Left kidney (tissue), 2 donors: ENCODE measurements around the gene ASAP3. TPM values are rescaled to one million over a fixed set of nuclear protein-coding genes. Genes with fewer than 3 reads are reported as not detected.

Experiments used
- DNase-seq: peaks from one replicate; pipeline ENCODE4 v3.0.0-alpha.2; 2013
- polyA plus RNA-seq: library from polyadenylated mRNA; unstranded; fragments of 120-200 nt; gene quantifications from one replicate; pipeline ENCODE4 v1.2.1, GENCODE V29; 2013; ENCODE audit not compliant: insufficient read length

The ASAP3 gene
- polyA plus RNA-seq, 1 donor = 40.1 TPM

GRCh38 chr1:23449958-23450357 is 34.0 kb downstream of the ASAP3 start:
- no peak for DNase-seq

DNA sequence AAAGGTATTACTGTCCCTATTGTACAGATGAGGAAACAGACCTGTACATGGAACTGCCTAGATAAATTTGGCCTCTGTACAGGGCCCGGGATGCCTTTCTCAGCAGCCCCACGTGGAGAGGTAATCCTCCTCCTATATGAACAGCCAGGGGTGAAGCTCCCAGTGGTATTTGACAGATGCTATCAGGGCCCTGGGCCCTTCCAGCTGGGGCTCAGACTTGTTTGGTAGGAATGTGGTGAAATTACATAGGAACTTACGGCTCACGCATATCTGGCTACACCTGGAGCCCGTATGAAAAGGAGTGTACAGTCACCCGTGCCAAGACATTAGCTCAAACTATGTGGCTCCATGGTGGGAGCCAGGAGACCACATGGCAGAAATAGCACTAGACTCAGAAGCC is 34.7 kb downstream of the ASAP3 start:
- DNase-seq = no peak

DNA sequence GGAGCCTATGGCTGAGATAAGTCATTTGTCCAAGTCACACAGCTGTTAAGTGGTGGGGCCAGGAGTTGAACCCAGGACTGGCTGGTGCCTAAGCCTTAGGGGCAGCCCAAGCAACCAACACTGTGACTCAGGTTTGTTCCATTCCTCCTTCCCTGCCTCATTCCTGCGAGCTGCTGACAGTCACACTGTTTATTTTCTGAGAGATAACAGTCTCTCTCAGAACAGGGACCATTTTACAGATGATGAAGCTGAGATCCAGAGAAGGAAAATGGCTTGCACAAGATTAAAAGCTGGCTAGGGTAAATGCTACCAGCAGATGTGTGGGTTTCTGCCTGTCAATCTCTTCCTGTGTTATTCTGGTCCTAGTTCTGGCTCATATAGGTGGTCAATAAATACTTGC is 35.1 kb downstream of the ASAP3 start:
- DNase-seq = no peak

DNA sequence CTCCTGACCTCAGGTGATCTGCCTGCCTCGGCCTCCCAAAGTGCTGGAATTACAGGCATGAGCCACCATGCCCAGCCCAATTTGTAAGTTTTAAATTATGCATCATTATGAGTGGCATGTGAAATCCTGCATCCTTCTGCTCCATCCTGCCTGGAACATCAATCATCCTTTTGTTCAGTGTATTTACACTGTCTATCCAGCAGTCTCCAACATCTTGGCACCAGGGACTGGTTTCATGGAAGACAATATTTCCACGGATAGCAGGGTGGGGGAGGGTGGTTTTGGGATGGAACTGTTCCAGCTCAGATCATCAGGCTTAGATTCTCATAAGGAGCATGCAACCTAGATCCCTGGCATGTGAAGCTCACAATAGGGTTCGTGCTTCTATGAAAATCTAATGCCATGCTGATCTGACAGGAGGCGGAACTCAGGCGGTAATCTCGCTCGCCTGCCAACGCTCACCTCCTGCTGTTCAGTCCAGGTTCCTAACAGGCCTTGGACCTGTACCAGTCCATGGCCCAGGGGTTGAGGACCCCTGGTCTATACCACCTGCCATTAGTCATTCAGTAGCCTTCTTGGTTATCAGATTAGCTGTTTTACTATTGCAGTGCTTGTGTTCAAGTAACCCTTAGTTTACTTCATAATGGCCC is 37.2 kb downstream of the ASAP3 start:
- no peak for DNase-seq

DNA sequence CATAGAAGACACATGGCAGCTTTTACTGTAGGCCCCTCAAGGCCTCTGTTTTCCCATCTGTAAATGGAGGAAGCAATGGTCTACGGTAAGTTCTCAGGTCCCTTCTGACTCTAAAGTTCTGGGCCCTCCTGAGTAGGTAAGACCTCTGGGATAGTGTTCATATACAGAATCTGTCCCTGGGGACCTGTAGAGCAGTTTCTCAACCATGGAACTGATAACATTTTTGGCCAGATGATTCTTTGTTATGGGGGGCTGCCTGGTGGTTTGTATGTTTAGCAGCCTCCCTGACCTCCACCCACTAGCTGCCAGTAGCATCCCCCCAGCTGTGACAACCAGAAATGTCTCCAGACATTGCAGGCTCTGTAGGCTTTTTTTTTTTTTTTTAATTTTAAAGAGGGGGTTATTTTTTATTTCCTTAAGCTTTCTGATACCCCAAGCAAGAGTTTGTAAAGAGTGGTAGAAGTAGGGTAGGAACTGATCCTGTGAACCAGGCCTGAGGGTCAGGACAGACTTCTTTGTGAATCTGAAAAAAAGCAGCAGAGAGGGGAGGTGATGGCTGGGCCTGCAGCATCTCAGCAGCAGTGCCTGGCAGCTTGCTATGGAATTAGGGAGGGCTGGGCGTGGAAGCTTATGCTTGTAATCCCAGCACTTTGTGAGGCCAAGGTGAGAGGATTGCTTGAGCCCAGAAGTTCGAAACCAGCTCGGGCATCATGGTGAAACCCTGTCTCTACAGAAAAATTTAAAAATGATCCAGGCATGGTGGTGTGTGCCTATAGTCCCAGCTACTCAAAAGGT is 39.2 kb downstream of the ASAP3 start:
- DNase-seq = no peak

GRCh38 chr1:23444104-23444533 is 39.9 kb downstream of the ASAP3 start:
- DNase-seq = no peak

DNA sequence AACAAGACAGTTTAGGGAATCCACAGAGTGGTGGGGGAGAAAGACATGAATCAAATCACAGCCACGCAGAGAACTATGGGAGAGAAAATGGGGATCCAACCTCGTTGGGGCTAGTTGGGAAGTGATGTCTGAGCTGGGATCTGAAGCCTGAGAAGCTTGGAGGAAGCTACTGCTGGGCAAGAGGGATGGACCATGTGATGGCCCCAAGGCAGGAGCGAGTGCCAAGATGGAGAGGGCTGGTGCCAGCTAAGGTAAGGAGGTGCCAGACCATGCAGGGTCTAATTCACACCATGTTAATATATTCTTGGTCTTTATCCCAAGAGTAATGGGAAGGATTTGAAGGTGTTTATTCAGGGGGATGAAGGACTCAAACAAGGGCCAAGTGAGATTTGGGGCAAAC is 41.2 kb downstream of the ASAP3 start:
- DNase-seq = no peak

- no peak for DNase-seq
Observed at GRCh38 chr1:23441446-23442148, 42.4 kb downstream of the ASAP3 start.

DNA sequence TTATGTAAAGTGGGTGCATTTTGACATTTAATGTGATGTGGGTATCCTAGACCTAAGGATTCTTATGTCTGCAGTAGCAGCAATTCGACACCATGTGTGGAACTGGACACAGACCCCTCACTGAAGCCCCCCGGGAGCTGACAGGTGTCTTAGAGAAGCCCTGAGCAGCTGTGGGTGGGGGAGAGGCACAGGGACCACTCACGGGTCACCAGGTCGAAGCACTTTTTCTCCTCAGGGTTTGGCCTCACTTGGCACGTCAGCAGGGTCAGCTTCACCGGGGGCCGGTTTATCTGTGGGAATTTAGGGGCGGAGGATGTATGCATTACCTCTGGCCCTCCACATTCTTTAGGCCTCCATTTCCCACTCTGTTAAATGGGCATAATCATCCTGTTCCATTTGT is 45.4 kb downstream of the ASAP3 start:
- DNase-seq = no peak

DNA sequence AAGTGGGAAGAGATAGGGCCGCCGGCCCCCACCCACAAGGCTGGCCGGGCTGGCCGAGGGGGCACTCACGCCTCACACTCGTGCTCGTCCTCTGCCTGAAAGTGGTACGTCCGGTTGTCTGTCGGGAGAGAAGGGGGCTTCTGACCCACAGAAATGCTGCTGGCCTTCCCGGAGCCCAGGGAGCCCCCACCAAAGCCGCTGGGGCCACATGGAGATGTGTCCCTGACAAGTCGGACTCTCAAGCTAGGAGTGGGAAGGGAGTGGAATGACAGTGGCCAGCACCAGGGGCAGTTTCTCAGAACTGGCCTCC is 46.7 kb downstream of the ASAP3 start:
- no peak for DNase-seq

DNA sequence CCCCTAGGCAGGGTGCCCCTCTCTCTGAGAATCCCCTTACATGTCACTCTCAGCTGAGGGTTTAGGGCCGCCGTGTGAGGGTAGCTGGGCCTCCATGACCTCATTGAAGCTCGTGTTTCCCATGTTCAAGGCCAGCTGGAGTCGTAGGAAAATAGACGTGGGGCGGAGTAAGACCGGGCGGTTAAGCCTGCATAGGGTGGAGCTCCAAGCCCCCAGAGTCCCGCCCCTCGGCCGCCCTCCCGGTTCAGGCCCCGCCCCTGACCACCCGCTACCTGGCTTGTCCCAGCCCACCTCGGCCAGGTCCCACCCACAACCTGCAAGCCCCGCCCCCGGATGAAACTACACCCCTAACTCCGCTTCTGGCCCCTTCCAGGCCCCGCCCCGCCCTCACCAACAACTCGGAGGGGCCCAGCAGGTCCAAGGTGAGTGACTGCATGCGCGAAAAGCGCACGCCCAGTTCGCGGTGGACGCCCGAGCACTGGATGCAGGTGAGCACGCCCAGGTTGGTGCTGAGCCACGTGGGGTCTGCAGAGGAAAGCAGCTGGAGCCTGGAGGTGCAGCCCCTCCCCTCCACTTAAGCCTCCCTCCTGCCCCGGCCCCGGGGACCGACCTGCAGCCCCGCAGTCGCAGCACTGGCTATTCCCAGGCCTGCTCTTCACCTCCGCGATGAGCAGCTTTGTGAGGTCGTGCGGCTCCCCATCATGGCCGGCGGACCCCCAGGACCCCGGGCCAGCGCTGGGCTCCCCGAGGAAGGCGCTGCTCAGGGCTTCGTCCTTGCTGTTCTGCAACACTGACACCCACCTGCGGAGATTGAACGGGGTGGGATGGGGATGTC is 47.2 kb downstream of the ASAP3 start:
- DNase-seq = no peak

- no peak for DNase-seq
Observed at GRCh38 chr1:23434260-23434775, 49.7 kb downstream of the ASAP3 start.

DNA sequence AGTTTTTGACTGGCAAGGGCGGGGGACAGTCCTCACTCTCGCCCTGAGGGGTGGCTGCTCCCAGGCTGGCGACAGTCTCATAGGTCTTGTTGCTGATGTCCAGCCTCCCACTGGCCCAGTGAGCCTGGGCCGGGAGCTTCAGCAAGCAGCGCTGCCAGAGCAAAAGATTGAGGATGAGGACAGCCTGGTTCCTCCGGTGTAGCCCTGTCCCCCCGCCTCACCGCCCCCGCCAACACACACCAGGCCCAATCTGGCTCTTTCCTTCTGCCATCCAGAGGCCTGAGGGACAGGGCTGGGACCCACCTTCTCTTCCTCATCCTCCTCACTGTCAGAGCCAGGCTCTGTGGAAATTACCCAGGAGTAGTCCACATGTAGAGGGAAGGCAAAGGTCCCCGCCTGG is 50.9 kb downstream of the ASAP3 start:
- DNase-seq = no peak

GRCh38 chr1:23431431-23431830 is 52.5 kb downstream of the ASAP3 start:
- no peak for DNase-seq

DNA sequence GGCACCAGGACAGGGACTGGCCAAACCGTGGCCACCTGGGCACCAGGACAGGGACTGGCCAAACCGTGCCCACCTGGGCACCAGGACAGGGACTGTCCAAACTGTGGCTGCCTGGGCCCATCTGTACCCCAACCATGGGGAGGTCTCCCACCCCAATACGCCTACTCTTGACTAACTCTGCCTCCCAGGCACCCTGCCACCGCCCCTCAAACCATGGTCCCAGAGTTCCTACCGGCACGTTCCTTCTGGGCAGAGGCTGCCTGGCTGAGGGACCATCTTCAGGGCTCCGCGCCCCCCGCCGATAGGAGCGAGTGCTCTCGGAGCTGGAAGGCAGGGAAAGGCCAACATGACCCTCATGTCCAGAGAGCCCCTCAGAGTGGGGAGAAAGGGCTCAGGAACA is 53.2 kb downstream of the ASAP3 start:
- no peak for DNase-seq

- no peak for DNase-seq
Observed at GRCh38 chr1:23428136-23428905, 55.7 kb downstream of the ASAP3 start.

GRCh38 chr1:23427550-23427949 is 56.4 kb downstream of the ASAP3 start:
- no peak for DNase-seq

DNA sequence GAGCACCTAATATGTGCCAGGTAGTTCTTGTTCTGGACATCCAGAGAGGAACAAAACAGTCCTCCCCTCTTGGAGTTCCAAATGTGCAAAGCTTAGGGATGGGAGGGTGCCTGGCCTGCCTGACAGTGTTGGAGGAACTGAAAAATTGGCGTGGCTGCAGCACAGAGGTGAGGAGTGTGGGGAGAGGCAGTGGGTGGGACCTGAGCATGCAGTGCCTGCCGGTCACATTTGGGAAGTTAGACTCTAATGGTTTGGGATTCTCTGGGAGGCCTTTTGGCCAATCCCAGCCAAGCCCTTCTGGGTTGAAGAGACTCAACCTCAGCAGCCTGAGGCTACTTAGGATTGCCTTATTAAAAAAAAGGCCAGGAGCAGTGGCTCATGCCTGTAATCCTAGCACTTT is 57.2 kb downstream of the ASAP3 start:
- DNase-seq = no peak

DNA sequence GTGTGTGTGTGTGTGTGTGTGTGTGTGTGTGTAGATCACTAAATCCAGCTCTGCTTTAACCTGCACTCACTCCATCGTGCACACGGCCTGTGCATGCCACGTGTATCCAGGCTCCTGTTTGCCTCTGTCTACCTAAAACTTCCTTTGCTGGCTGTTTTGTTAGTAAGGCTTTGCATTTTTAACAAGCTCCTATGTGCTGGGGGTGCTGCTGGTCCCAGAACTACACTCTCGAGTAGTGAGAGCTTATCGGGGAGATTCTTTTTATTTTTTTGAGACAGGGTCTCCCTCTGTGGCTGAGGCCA is 58.8 kb downstream of the ASAP3 start:
- DNase-seq = no peak

- no peak for DNase-seq
Observed at GRCh38 chr1:23424293-23425192, 59.4 kb downstream of the ASAP3 start, which contains the start of gene TCEA3. Gene TCEA3 (minus strand): TSS chr1:23424748. CDS start chr1:23424633, 115 bp downstream.
